Heart right ventricle (tissue), 16 donors: Measurements from ENCODE around the gene PCSK6. TPM values are rescaled to one million over a fixed set of nuclear protein-coding genes. Genes with fewer than 3 reads are reported as not detected.
"Not testable (repeated sequence)": the region's sequence is repeated elsewhere in the genome, so short reads cannot be mapped to it uniquely, and the experiment has no call there.

Experiments used
- ATAC-seq, 8 donors: fragments of 200-7000 bp; cut with Tn5 transposase; one replicate each; pipeline ENCODE4 v1.9.1; 2020; ENCODE audit warnings: mild to moderate bottlenecking in 8 of 8, moderate library complexity in 8 of 8, moderate number of reproducible peaks in 1 of 8
- DNase-seq, 2 donors: peaks; one replicate each; pipeline ENCODE4 v3.0.0-alpha.2; 2020
- H3K27ac ChIP-seq, 10 donors: fragments of 200-600 bp; sonication (generic) in 2 of 10; one replicate each; pipeline versions ENCODE4 v1.5.0 to v1.8.0; 2020 to 2022; ENCODE audit warnings: mild to moderate bottlenecking in 3 of 10
- H3K27me3 ChIP-seq, 7 donors: fragments of 200-600 bp; one replicate each; pipeline ENCODE4 v1.8.0; 2021 to 2022; ENCODE audit warnings: mild to moderate bottlenecking in 2 of 7
- H3K36me3 ChIP-seq, 9 donors: fragments of 200-600 bp; sonication (generic) in 1 of 9; one replicate each; pipeline versions ENCODE4 v1.5.0 to v1.8.0; 2020 to 2022; ENCODE audit warnings: mild to moderate bottlenecking in 2 of 9
- H3K4me1 ChIP-seq, 9 donors: fragments of 200-600 bp; sonication (generic) in 1 of 9; one replicate each; pipeline versions ENCODE4 v1.5.0 to v1.8.0; 2020 to 2022; ENCODE audit warnings: mild to moderate bottlenecking in 4 of 9
- H3K4me3 ChIP-seq, 10 donors: fragments of 200-600 bp; sonication (generic) in 2 of 10; one replicate each; pipeline versions ENCODE4 v1.5.0 to v1.8.0; 2020 to 2022; ENCODE audit warnings: mild to moderate bottlenecking in 7 of 10, moderate library complexity in 2 of 10
- H3K9me3 ChIP-seq, 11 donors: fragments of 200-600 bp in 10 of 11; sonication (generic) in 2 of 11; one replicate each; pipeline versions ENCODE4 v1.5.0 to v1.8.0; 2013 to 2022; ENCODE audit warnings: mild to moderate bottlenecking in 2 of 11, control low read depth in 1 of 11, moderate library complexity in 1 of 11
- WGBS, 2 donors: extraction: QIAGEN DNeasy Blood & Tissue Kit; methylation state at CpG; one replicate each; pipeline ENCODE4 v1.1.7; 2013; ENCODE audit warnings: inconsistent platforms in 1 of 2; 5-methylcytosine and 5-hydroxymethylcytosine counted together
- intact Hi-C, 10 donors: fragments of 100-400 bp; cut with DNase I; formaldehyde crosslinking; loops; one replicate each; pipeline versions ENCODE4 v1.11.1 to v1.14.2; 2022
- polyA plus RNA-seq, 2 donors: library from polyadenylated mRNA; stranded (reverse); fragments of 200-250 nt; gene quantifications; one replicate each; pipeline ENCODE4 v1.2.3, GENCODE V29; 2013
- total RNA-seq, 10 donors: library from RNA; stranded (reverse); fragmentation: NEBNext Ultra II Directional in 3 of 10; extraction: Animal tissue kit (Norgen Biotek cat#: 25700) in 3 of 10; gene quantifications; one replicate each; pipeline versions ENCODE4 v1.2.1 to v1.2.4, GENCODE V29; 2021 to 2023
- TF ChIP-seq, protein P1 (sequence below), 9 donors: fragments of 200-600 bp; sonication (generic) in 2 of 9; IDR thresholded peaks; one replicate each; pipeline versions ENCODE4 v1.5.0 to v1.8.0; 2021 to 2022; ENCODE audit warnings: antibody characterized with exemption in 9 of 9, mild to moderate bottlenecking in 5 of 9, moderate library complexity in 1 of 9
- donor health status: Arrhythmogenic right ventricular cardiomyopathy.
- donor health status: ischemic (EF 13 %, LVEDD 7.1; RV severe dilation, severe dysfunction).
- donor health status: healthy with polysubstance abuse.
- donor health status: DM: no; HTN: yes; CAD: no.
- donor health status: DM: no; HTN: no; CAD: no.
- donor health status: ischemic (EF 25% LVEDD 6.9; RV normal size, moderate dysfunction).
- donor health status: ischemic (EF 25% LVEDD 5.7; RV mildly dilated, moderate dysfunction).
- donor health status: healthy.
- donor health status: DM: yes; HTN: yes; CAD: no.
- donor health status: Ischemic cardiomyopathy.
- donor health status: ischemic (EF 35%, LVEDD 5.7; RV mildly dilated, moderate dysfunction).
- donor health status: nonischemic (EF 11% LVEDD 7.7; RV severe dilation, severe dysfunction).
- donor health status: DM: yes; HTN: yes; CAD: no.
- donor health status: PGD.
- donor health status: ischemic (EF 29% LVEDD 5.4; RV normal size, mild dysfunction).
- donor health status: nonischemic (EF 23%, LVEDD 6.1; RV moderate dilation, normal function).

PCSK6 gene
- total and polyA plus RNA-seq, 12 donors, result 4.6 to 34.0 (median 21.7) TPM

DNA sequence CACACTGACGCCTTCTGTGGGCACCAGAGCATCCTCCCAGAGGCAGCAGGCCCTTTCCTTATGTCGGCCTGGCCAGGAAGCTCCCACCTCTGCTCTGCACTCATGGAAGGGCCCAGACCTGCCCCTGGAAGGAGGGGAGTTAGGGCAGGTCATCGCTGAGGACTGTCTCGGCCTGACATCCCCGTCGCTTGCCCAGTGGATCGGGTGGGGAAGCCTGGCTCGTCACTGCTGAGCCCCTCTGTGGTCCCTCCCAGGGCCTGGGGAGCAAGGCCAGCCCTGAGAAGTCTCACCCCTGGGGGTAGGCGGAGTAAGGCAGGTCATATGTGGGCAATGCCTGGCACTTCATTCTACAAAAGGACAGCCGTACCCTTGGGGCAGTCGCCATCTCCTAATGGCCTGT, 131.6 kb downstream of the PCSK6 start:
- Histone ChIP-seq H3K9me3 (no peaks in the 10 kb centered on the region), H3K4me1 (peaks cover 0 to 30% (median 19%) of the 10 kb centered on the region in 9 donors), H3K27ac (peak overlapping the region in 6 of 10 donors; percentile 19 to 71 (median 58)), H3K4me3 (no peak overlapping the region), H3K36me3 (peaks cover 0 to 12% (median 0%) of the 10 kb centered on the region in 9 donors), H3K27me3 (no peaks in the 10 kb centered on the region)
- TF ChIP-seq, protein P1, sequence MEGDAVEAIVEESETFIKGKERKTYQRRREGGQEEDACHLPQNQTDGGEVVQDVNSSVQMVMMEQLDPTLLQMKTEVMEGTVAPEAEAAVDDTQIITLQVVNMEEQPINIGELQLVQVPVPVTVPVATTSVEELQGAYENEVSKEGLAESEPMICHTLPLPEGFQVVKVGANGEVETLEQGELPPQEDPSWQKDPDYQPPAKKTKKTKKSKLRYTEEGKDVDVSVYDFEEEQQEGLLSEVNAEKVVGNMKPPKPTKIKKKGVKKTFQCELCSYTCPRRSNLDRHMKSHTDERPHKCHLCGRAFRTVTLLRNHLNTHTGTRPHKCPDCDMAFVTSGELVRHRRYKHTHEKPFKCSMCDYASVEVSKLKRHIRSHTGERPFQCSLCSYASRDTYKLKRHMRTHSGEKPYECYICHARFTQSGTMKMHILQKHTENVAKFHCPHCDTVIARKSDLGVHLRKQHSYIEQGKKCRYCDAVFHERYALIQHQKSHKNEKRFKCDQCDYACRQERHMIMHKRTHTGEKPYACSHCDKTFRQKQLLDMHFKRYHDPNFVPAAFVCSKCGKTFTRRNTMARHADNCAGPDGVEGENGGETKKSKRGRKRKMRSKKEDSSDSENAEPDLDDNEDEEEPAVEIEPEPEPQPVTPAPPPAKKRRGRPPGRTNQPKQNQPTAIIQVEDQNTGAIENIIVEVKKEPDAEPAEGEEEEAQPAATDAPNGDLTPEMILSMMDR (IDR thresholded peaks at IDR 0.05), result no peak
- 93 to 94% methylated on average over 11 of the region's 11 CpGs for WGBS, 2 donors
- intact Hi-C loops, result loop anchor here in 2 of 10 donors (2.0 to 5.0 kb wide), 2 partner anchors 144 to 223 kb away; no protein-coding TSS in a partner anchor
- ATAC-seq, result peak in 1 of 8 donors; percentile 19
- no peak for DNase-seq

DNA sequence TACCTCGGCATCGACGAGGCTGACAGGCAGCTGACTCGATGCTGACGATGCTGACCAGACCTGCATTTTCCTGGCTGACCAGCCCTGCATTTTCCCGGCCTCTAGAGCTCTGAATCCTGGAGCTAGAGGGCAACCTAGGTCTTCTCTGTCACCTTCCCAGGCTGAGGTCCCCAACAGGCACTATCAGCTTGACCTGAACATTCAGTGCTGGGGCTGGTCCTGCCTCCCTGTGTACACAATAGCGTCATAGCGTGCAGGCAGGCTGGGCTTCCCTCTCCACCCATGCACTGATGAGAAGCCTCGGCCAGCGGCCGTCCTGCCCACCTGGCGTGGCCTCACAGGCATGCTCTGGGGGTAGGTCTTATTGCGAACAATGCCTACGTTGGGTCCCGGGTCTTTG, 132.2 kb downstream of the PCSK6 start:
- Histone ChIP-seq H3K9me3 (no peaks in the 10 kb centered on the region), H3K4me3 (no peak overlapping the region), H3K27ac (peak overlapping the region in 6 of 10 donors; percentile 19 to 71 (median 58)), H3K4me1 (peaks cover 0 to 30% (median 19%) of the 10 kb centered on the region in 9 donors), H3K36me3 (peaks cover 0 to 8% (median 0%) of the 10 kb centered on the region in 9 donors), H3K27me3 (no peaks in the 10 kb centered on the region)
- TF ChIP-seq, protein P1 (IDR thresholded peaks at IDR 0.05), result peak in 4 of 9 donors; percentile 16 to 44 (median 41)
- DNase-seq (peak; percentile 34 to 59), ATAC-seq (peak; percentile 32 to 95 (median 84))
- intact Hi-C loops, result loop anchor here in 2 of 10 donors (2.0 to 5.0 kb wide), 2 partner anchors 145 to 223 kb away; no protein-coding TSS in a partner anchor
- 60 to 75% methylated on average over 15 of the region's 15 CpGs for WGBS, 2 donors

DNA sequence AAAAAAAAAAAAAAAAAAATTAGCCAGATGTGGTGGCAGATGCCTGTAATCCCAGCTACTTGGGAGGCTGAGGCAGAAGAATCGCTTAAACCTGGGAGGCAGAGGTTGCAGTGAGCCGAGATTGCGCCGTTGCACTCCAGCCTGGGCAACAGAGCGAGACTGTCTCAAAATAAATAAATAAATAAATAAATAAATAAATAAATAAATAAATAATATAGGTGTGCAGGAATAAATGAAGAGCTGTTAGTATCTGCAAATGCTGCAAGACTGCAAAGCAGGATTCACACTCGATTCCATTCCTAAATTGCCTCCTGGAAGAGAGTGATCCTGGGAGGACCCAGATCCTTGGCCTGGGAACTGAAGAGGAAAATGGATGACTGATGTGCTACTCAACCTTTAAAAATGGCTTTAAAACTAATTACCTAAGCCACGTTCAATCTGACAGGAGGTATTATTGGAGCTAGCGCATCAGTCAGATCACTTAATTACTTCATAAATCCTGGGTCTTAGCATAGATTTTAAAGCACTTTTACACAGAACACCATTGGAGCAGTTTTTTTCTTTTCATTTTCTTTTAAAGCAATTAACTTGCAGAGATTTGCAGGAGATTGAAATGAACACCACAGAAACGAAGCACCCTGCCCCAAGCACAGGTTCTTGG, 132.9 kb downstream of the PCSK6 start:
- Histone ChIP-seq H3K27ac (peak overlapping the region in 3 of 10 donors; percentile 58 to 71 (median 65)), H3K4me1 (peaks cover 0 to 30% (median 19%) of the 10 kb centered on the region in 9 donors)
- DNase-seq, H3K36me3 ChIP-seq, H3K27me3 ChIP-seq, H3K9me3 ChIP-seq, ATAC-seq, H3K4me3 ChIP-seq: not testable (repeated sequence)
- WGBS, 2 donors, result 89 to 91% methylated on average over 9 of the region's 9 CpGs
- intact Hi-C loops, result loop anchor here in 2 of 10 donors (2.0 to 5.0 kb wide), 2 partner anchors 146 to 224 kb away; no protein-coding TSS in a partner anchor

DNA sequence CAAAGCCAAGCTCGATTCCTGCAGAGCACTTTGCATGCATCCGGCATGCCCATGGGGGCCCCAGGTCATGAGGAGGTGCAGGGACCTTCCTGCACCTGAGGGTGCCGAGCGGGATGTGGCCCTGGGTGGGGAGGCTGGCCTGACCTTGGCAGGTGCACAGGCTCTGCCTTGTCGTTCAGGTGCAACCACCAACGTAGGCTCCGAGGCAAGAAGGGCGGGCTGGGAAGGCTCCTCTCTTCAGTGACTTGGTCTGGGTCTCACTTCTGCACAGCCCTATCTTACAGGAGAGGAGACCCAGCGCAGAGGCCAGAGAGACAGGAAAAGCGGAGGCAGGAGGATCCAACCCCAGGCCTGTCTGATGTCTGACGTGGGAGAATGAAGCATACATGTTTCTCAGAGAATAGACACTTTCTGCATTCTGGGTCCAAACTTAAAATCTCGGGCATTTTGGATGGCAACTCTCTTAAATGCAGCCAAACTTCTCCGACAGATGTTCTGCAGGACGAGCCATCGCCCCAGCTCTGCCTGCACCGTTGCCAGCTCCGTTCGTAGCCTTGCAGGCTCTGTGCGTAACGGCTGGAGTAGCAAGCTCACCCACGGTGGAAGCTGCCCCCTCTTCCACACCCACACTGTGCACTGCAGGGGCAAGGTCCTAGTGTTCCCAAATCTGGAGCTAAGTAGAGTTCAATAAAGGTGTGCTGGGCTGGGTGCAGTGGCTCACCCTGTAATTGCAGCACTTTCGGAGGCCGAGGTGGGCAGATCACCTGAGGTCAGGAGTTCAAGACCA, 133.6 kb downstream of the PCSK6 start:
- 91 to 94% methylated on average over 23 of the region's 23 CpGs for WGBS, 2 donors
- Histone ChIP-seq H3K4me1 (peaks cover 0 to 30% (median 19%) of the 10 kb centered on the region in 9 donors), H3K4me3 (no peak overlapping the region), H3K27me3 (no peaks in the 10 kb centered on the region), H3K27ac (no peak overlapping the region), H3K9me3 (no peaks in the 10 kb centered on the region), H3K36me3 (peaks cover 0 to 8% (median 0%) of the 10 kb centered on the region in 9 donors)
- DNase-seq, result no peak
- intact Hi-C loops, result loop anchor here in 2 of 10 donors (2.0 to 5.0 kb wide), 2 partner anchors 146 to 225 kb away; no protein-coding TSS in a partner anchor
- no peak for ATAC-seq
- TF ChIP-seq, protein P1 (IDR thresholded peaks at IDR 0.05), result no peak
